ENCODE results near the gene TMEM236.

The TMEM236 gene

GRCh38 chr10:17740668-17741067 lies 11.3 kb upstream of the TMEM236 start:
- no peak for DNase-seq (ENCODE audit: low read depth in 2 of 2)

GRCh38 chr10:17742918-17743317 lies 9.1 kb upstream of the TMEM236 start:
- DNase-seq (ENCODE audit: low read depth in 2 of 2): peak; percentile 38 to 64

- no peak for DNase-seq (ENCODE audit: low read depth in 2 of 2)
These were observed 8.6 kb upstream of the TMEM236 start for GRCh38 chr10:17743437-17743836.

- DNase-seq (ENCODE audit: low read depth in 2 of 2): no peak
These were observed 7.6 kb upstream of the TMEM236 start for GRCh38 chr10:17744341-17744861.

- no peak for DNase-seq (ENCODE audit: low read depth in 2 of 2)
These were observed 4.0 kb upstream of the TMEM236 start for GRCh38 chr10:17747883-17748550.

- no peak for DNase-seq (ENCODE audit: low read depth in 2 of 2)
These were observed 2.1 kb upstream of the TMEM236 start for GRCh38 chr10:17749890-17750289.

GRCh38 chr10:17756557-17757217 lies 4.7 kb downstream of the TMEM236 start:
- DNase-seq (ENCODE audit: low read depth in 2 of 2): no peak

GRCh38 chr10:17758200-17758599 lies 6.2 kb downstream of the TMEM236 start:
- DNase-seq (ENCODE audit: low read depth in 2 of 2): no peak

GRCh38 chr10:17758896-17759295 lies 6.9 kb downstream of the TMEM236 start:
- no peak for DNase-seq (ENCODE audit: low read depth in 2 of 2)

- no peak for DNase-seq (ENCODE audit: low read depth in 2 of 2)
These were observed 12.1 kb downstream of the TMEM236 start for GRCh38 chr10:17764142-17764541.

GRCh38 chr10:17765602-17766001 lies 13.6 kb downstream of the TMEM236 start:
- no peak for DNase-seq (ENCODE audit: low read depth in 2 of 2)

GRCh38 chr10:17766731-17767130 lies 14.7 kb downstream of the TMEM236 start:
- DNase-seq (ENCODE audit: low read depth in 2 of 2): no peak

GRCh38 chr10:17768496-17768895 lies 16.5 kb downstream of the TMEM236 start:
- no peak for DNase-seq (ENCODE audit: low read depth in 2 of 2)

GRCh38 chr10:17768957-17769356 lies 17.0 kb downstream of the TMEM236 start:
- DNase-seq (ENCODE audit: low read depth in 2 of 2): no peak

GRCh38 chr10:17771017-17771416 lies 19.0 kb downstream of the TMEM236 start:
- no peak for DNase-seq (ENCODE audit: low read depth in 2 of 2)

GRCh38 chr10:17779784-17780183 lies 27.8 kb downstream of the TMEM236 start:
- DNase-seq (ENCODE audit: low read depth in 2 of 2): no peak

GRCh38 chr10:17780727-17781126 lies 28.7 kb downstream of the TMEM236 start:
- no peak for DNase-seq (ENCODE audit: low read depth in 2 of 2)

- no peak for DNase-seq (ENCODE audit: low read depth in 2 of 2)
These were observed 29.9 kb downstream of the TMEM236 start for GRCh38 chr10:17781856-17782255.

- no peak for DNase-seq (ENCODE audit: low read depth in 2 of 2)
These were observed 31.1 kb downstream of the TMEM236 start for GRCh38 chr10:17782921-17783665.

- no peak for DNase-seq (ENCODE audit: low read depth in 2 of 2)
These were observed 31.8 kb downstream of the TMEM236 start for GRCh38 chr10:17783751-17784150.

- no peak for DNase-seq (ENCODE audit: low read depth in 2 of 2)
These were observed 32.7 kb downstream of the TMEM236 start for GRCh38 chr10:17784688-17785087.

GRCh38 chr10:17785276-17785930 lies 33.4 kb downstream of the TMEM236 start:
- DNase-seq (ENCODE audit: low read depth in 2 of 2): no peak
